Renal cortex interstitium (tissue), 3 donors: ENCODE results near the gene TMEM30B. TPM values are rescaled to one million over a fixed set of nuclear protein-coding genes. Genes with fewer than 3 reads are reported as not detected.

Experiments used
- polyA plus RNA-seq, 3 donors: library from polyadenylated mRNA; unstranded; fragments of 120-200 nt; gene quantifications; one replicate each; pipeline ENCODE4 v1.2.1, GENCODE V29; 2013; ENCODE audit not compliant: insufficient read length in 3 of 3

Gene TMEM30B
- polyA plus RNA-seq, 3 donors, result 10.0 to 11.2 (median 10.3) TPM

Other genes starting within 250 kb of the TMEM30B start
- gene PRKCH, start 40.2 kb upstream of the TMEM30B start, polyA plus RNA-seq, result 10 to 100 TPM; 15.9 to 19.4 (median 18.9) TPM